Measurements from ENCODE around the gene RNF32. TPM values are rescaled to one million over a fixed set of nuclear protein-coding genes. Genes with fewer than 3 reads are reported as not detected.
A peak's percentile ranks its signal among the peaks of the same experiment; 100 is the strongest.

RNF32 gene
- total RNA-seq, 4 donors from 2014 or later: 1.3 to 3.8 (median 2.1) TPM; not detected in 1

DNA sequence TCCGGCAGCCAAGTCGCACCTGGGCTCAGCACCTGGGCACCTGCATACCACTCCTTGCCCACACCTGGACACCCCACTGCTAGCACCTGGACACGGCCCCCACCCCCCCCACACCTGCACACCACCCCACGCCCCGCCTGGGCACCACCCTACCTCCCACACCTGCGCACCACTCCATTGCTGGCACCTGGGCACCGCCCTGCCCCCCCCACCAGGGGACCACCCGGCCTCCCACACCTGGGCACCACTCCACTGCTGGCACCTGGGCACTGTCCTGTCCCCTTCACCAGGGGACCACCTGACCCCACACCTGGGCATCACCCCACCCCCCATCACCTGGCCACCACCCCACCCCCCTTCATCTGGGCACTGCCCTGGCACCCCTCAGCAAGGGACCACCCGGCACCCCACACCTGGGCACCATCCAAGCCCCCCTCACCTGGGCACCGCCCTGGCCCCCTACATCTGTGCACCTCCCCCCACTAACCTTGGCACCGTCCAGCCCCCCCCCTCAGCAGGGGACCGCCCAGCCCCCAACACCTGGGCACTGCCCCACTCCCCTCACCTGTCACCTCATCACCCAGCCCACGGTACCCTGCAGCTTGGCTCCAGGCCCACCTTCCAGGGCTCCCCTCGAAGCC is 33.8 kb upstream of the RNF32 start:
- TF ChIP-seq POLR2A (IDR thresholded peaks at IDR 0.05): no peak
- DNase-seq: no peak
- H3K9me3 ChIP-seq: no peaks in the 10 kb centered on the region
- peak overlapping the region in 2 of 4 donors; percentile 40 to 44 for H3K4me3 ChIP-seq
- peaks cover 0 to 38% (median 5%) of the 10 kb centered on the region in 4 donors for H3K4me1 ChIP-seq
- H3K27ac ChIP-seq: no peak overlapping the region
- no peaks in the 10 kb centered on the region for H3K36me3 ChIP-seq
- H3K27me3 ChIP-seq: no peaks in the 10 kb centered on the region

DNA sequence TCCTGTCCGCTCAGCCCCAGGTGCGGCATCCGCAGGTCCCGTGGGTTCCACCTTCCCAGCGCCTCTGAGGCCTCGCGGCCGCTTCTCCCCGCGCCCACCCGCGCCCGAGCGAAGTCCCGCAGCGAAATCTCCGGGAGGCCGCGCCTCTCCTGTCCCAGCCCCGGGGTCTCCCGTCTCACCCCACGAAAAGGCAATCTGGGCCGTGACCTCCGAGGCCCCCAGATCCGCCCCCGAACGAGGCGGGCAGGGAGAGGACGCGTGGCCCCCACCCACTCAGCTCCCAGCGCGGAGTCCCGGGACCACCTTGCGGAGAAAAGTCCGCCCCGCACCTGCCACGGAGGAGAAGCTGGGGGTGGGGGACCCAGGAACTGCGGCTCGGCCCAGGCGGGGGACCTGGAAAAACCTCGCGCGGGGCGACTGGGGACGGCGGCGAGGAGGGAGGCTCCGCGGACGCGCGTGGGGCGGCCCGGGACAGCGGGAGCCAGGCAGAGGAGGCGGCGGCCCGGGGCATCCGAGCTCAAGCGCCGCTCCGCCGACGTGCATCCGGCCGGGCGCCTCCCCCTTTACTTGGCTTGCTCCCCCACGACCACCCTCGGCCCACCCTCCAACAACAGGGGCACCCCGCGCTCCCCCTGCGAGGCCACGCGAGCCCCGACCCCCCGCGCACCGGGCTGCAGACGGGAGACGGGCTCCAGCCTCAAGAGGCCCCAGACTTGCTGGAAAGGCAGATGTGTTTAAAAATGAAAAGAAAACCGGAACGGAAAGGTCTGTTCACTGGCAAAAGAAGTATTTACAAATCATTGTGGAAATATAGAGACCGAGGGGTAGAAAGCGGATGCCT is 33.0 kb upstream of the RNF32 start:
- Histone ChIP-seq H3K27me3 (no peaks in the 10 kb centered on the region), H3K4me3 (peak overlapping the region in 3 of 4 donors; percentile 29 to 44 (median 40)), H3K36me3 (no peaks in the 10 kb centered on the region), H3K4me1 (peaks cover 0 to 37% (median 5%) of the 10 kb centered on the region in 4 donors), H3K27ac (peak overlapping the region in 1 of 4 donors; percentile 52), H3K9me3 (no peaks in the 10 kb centered on the region)
- DNase-seq: no peak
- TF ChIP-seq POLR2A (IDR thresholded peaks at IDR 0.05): no peak
- TF ChIP-seq, protein P1, sequence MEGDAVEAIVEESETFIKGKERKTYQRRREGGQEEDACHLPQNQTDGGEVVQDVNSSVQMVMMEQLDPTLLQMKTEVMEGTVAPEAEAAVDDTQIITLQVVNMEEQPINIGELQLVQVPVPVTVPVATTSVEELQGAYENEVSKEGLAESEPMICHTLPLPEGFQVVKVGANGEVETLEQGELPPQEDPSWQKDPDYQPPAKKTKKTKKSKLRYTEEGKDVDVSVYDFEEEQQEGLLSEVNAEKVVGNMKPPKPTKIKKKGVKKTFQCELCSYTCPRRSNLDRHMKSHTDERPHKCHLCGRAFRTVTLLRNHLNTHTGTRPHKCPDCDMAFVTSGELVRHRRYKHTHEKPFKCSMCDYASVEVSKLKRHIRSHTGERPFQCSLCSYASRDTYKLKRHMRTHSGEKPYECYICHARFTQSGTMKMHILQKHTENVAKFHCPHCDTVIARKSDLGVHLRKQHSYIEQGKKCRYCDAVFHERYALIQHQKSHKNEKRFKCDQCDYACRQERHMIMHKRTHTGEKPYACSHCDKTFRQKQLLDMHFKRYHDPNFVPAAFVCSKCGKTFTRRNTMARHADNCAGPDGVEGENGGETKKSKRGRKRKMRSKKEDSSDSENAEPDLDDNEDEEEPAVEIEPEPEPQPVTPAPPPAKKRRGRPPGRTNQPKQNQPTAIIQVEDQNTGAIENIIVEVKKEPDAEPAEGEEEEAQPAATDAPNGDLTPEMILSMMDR (IDR thresholded peaks at IDR 0.05): no peak

DNA sequence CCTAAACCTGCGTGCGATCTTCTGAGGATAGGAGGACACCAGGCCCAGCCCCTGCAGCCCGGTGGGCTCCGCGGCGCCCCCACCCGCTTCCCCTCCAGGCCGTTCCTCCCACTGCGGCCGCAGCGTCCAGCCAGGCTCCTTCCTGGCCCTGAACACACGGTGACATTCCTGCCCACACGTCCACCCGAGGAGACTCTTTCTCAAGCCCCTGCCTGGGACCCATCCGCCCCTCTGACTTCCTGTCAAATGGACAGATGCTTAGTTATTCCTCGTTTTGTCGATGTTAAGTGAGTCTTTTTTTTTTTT is 32.4 kb upstream of the RNF32 start:
- peaks cover 0 to 39% (median 5%) of the 10 kb centered on the region in 4 donors for H3K4me1 ChIP-seq
- no peaks in the 10 kb centered on the region for H3K27me3 ChIP-seq
- H3K36me3 ChIP-seq: no peaks in the 10 kb centered on the region
- TF ChIP-seq POLR2A (IDR thresholded peaks at IDR 0.05): no peak
- TF ChIP-seq, protein P1 (IDR thresholded peaks at IDR 0.05): no peak
- peak overlapping the region in 1 of 4 donors; percentile 52 for H3K27ac ChIP-seq
- H3K9me3 ChIP-seq: no peaks in the 10 kb centered on the region
- DNase-seq: no peak
- H3K4me3 ChIP-seq: peak overlapping the region in 3 of 4 donors; percentile 29 to 44 (median 40)

DNA sequence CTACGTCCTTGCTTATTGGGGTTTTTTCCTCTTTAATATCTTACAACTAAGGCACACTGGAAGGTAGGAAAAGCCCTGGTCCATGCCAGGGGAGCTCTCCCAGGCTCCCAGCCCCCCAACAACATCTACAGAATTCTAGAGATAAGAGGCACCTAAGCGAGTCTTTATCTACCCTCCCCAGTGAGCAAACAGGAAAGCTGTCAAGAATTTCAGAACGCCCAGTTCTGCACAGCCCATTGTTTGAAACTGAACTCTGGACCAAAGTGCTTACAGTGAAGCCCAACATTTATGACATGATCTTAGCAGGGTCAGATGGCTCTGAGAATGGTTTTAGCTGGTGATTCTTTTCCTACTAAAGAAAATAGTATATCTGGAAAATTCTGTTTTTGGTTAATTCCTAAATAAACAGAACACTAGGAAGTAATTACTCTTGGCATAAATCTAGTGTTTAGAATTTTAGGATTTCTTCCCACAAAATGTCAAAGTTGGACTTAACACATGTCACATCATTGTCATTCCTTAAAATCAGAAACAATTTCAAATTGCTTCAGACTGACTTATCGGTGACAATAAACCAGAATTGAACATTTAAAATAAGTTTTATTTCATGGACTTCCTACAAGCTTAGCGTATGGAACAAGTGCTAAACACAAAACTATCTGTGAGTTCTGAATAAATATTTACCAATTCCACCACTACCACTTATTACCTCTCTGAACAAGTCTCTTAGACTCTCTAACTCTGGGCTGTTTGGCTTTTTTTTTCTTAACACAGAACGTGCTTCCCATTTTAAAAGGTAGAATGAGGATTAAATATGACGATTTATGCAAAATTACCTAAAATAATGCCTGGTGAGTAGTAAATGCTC is 31.3 kb upstream of the RNF32 start:
- Histone ChIP-seq H3K36me3 (no peaks in the 10 kb centered on the region), H3K9me3 (no peaks in the 10 kb centered on the region), H3K27me3 (no peaks in the 10 kb centered on the region), H3K4me1 (peaks cover 3 to 48% (median 6%) of the 10 kb centered on the region in 4 donors), H3K27ac (peak overlapping the region in 3 of 4 donors; percentile 9 to 75 (median 52)), H3K4me3 (no peak overlapping the region)
- peak in 1 of 2 donors; percentile 21 for TF ChIP-seq POLR2A (IDR thresholded peaks at IDR 0.05)
- TF ChIP-seq, protein P1 (IDR thresholded peaks at IDR 0.05): no peak
- DNase-seq: peak in 2 of 3 donors; percentile 62 to 70

DNA sequence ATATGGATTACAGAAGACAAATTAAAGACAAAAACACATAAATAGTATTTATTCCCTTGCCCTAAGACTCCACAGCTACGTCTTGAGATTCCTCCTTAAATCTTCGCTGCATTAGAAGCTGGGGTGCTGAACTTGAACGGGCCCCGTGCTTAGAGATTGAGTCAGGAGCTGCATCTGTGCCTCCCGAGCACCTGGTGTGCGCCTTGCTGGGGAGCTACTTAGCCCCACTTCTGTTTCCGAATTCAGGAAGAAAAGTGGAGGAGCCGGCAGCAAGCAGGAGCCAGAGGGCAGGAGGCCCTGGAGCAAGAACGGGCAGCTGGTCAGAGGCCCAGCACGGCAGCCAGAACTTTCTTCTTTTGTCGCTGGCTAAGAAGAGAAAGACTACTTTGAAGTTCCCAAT is 30.4 kb upstream of the RNF32 start:
- Histone ChIP-seq H3K27me3 (no peaks in the 10 kb centered on the region), H3K27ac (no peak overlapping the region), H3K9me3 (no peaks in the 10 kb centered on the region), H3K36me3 (no peaks in the 10 kb centered on the region), H3K4me3 (no peak overlapping the region), H3K4me1 (peaks cover 3 to 49% (median 6%) of the 10 kb centered on the region in 4 donors)
- no peak for DNase-seq
- no peak for TF ChIP-seq POLR2A (IDR thresholded peaks at IDR 0.05)
- TF ChIP-seq, protein P1 (IDR thresholded peaks at IDR 0.05): no peak

Measured in Peyer's patch (tissue), 4 donors.